Lower lobe of right lung (tissue), 2 donors: ENCODE data around the gene DDX41. TPM values are rescaled to one million over a fixed set of nuclear protein-coding genes. Genes with fewer than 3 reads are reported as not detected.

ENCODE experiments used
- ATAC-seq, 2 donors: fragments of 200-7000 bp; cut with Tn5 transposase; one replicate each; pipeline ENCODE4 v1.9.1; 2020 to 2022; ENCODE audit warnings: mild to moderate bottlenecking in 2 of 2, moderate library complexity in 2 of 2
- DNase-seq: peaks from one replicate; pipeline ENCODE4 v3.0.0-alpha.2; 2020
- H3K27ac ChIP-seq: fragments of 200-600 bp; one replicate; pipeline ENCODE4 v1.8.0; 2022
- H3K27me3 ChIP-seq: fragments of 200-600 bp; one replicate; pipeline ENCODE4 v1.8.0; 2022; ENCODE audit warnings: low read depth
- H3K36me3 ChIP-seq: fragments of 200-600 bp; one replicate; pipeline ENCODE4 v1.8.0; 2022; ENCODE audit warnings: mild to moderate bottlenecking
- H3K4me1 ChIP-seq: fragments of 200-600 bp; one replicate; pipeline ENCODE4 v1.8.0; 2022
- H3K4me3 ChIP-seq: fragments of 200-600 bp; one replicate; pipeline ENCODE4 v1.8.0; 2022; ENCODE audit warnings: mild to moderate bottlenecking
- H3K9me3 ChIP-seq: fragments of 200-600 bp; one replicate; pipeline ENCODE4 v1.8.0; 2022
- CTCF ChIP-seq: fragments of 200-600 bp; IDR thresholded peaks from one replicate; pipeline ENCODE4 v1.8.0; 2022; ENCODE audit warnings: antibody characterized with exemption, mild to moderate bottlenecking
- intact Hi-C: fragments of 100-400 bp; cut with DNase I; formaldehyde crosslinking; loops from one replicate; pipeline ENCODE4 v1.11.0; 2022
- total RNA-seq: library from RNA; stranded (reverse); fragmentation: NEBNext Ultra II Directional; extraction: Animal tissue kit (Norgen Biotek cat#: 25700); gene quantifications from one replicate; pipeline ENCODE4 v1.2.1, GENCODE V29; 2021
- donor health status: DM: no; HTN: yes; CAD: no; lungs with severe emphysema.

Gene DDX41
- total RNA-seq, 1 donor from 2014 or later = 69.4 TPM

DNA sequence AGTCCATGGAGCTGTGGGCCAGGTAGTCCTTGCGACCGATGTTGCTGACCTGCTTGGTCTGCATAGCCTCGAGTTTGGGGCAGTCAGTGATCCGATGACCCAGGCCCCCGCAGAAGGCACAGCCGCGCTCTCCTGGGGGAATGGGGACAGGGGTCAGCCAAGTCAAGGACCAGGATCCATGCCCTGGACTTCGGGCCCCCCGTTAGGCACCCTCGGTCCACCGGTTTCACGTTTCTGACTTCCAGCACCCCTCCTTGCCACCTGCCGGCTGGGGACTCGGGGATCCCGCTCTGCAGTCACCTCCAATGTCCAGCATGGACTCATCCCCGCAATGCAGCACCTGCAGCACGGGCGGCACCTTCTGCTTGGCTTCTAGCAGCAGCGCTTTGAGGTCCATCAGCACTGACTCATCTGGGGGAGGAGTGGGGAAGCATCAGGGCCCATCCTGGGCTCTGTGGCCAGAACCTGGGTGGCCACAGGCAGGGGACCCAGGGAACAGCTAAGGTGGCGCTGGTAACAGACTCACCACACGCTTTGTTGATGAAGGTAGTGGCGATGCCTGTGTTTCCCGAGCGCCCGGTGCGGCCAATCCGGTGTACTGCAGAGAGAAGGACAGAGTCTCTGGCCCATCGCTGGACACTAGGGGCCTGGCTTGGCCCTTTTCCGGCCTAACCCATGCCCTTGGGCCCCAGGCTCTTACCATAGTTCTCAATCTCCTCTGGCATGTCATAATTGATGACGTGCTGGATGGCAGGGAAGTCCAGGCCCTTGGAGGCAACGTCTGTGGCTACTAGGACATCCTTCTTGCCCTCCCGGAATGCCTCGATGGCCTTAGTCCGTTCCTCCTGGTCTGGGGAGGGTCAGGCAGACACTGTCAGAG, 4.7 kb downstream of the DDX41 start:
- intact Hi-C loops = no loop called here

GRCh38 chr5:177511181-177511580, 5.6 kb downstream of the DDX41 start:
- Histone ChIP-seq H3K27me3 (no peaks in the 10 kb centered on the region), H3K4me3 (no peak overlapping the region), H3K9me3 (no peaks in the 10 kb centered on the region), H3K36me3 (peaks cover 57% of the 10 kb centered on the region), H3K4me1 (peaks cover 38% of the 10 kb centered on the region), H3K27ac (peak overlapping the region; percentile 89)
- DNase-seq = no peak
- no peak for ATAC-seq
- no peak for TF ChIP-seq CTCF
- intact Hi-C loops = no loop called here

More for the DNA sequence above, 4.7 kb downstream of the DDX41 start:
- Histone ChIP-seq H3K9me3 (no peaks in the 10 kb centered on the region), H3K27ac (peak overlapping the region; percentile 89), H3K27me3 (no peaks in the 10 kb centered on the region), H3K36me3 (peaks cover 57% of the 10 kb centered on the region), H3K4me3 (no peak overlapping the region), H3K4me1 (peaks cover 36% of the 10 kb centered on the region)
- ATAC-seq (no peak), DNase-seq (no peak)
- no peak for TF ChIP-seq CTCF

DNA sequence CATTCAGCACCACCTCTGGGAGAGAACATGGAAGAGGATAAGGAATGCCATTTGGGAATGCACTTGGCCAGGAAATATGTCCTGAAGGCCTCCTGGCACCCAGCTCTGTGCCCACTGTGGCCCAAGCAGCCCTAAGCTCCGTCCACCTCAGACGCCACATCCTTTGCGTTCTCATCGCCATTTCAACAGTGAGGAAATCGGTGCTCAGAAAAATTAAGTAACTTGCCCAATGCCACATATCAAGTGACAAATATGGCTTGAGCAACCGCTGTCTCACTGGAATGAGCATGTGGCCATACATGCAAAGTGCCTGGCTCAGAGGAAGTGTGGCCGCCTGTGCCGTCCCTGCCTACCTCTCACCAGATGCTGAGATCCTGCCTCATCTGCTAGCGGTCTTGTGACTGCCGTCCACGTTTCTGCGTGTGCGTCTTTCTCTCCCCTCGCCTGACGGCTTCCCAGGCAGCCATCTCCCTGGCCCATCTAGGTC, 6.2 kb downstream of the DDX41 start:
- DNase-seq = peak; percentile 86
- H3K27ac ChIP-seq = peak overlapping the region; percentile 89
- no peaks in the 10 kb centered on the region for H3K27me3 ChIP-seq
- H3K36me3 ChIP-seq = peaks cover 55% of the 10 kb centered on the region
- no peak for TF ChIP-seq CTCF
- ATAC-seq = peak; percentile 53 to 63
- no peaks in the 10 kb centered on the region for H3K9me3 ChIP-seq
- peak overlapping the region; percentile 59 for H3K4me3 ChIP-seq
- H3K4me1 ChIP-seq = peaks cover 32% of the 10 kb centered on the region
- intact Hi-C loops = no loop called here

DNA sequence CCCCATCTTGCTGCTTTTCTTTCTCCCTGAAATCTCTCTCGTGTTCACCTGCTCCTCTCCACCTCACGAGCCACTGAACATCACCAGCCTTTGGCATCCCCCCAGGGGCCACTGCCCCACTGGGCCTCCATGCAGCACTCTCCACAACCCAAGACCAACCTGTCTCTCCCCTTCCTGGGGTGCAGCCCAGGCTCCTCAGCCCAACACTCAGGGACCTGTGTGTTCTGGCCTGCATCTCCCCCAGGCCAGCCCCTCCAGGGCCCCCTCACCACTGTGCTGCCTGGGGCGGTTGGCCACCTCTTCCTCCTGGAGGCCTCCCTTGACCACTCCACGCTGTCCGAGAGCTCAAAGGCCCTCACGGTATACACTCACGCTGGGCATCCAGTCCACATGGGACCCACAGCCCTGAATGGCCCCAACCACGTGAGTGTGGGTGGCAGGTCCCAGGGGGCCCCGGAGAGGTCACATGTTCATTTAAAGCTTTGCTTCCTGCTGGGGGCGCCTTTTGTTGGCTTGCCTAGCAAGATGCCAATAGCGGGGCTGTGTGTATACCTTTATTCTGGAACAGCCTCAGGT, 6.7 kb downstream of the DDX41 start:
- peak overlapping the region; percentile 89 for H3K27ac ChIP-seq
- intact Hi-C loops = no loop called here
- peaks cover 28% of the 10 kb centered on the region for H3K4me1 ChIP-seq
- peaks cover 50% of the 10 kb centered on the region for H3K36me3 ChIP-seq
- no peaks in the 10 kb centered on the region for H3K27me3 ChIP-seq
- TF ChIP-seq CTCF = no peak
- DNase-seq = no peak
- no peaks in the 10 kb centered on the region for H3K9me3 ChIP-seq
- ATAC-seq = peak; percentile 24 to 29
- peak overlapping the region; percentile 59 for H3K4me3 ChIP-seq

DNA sequence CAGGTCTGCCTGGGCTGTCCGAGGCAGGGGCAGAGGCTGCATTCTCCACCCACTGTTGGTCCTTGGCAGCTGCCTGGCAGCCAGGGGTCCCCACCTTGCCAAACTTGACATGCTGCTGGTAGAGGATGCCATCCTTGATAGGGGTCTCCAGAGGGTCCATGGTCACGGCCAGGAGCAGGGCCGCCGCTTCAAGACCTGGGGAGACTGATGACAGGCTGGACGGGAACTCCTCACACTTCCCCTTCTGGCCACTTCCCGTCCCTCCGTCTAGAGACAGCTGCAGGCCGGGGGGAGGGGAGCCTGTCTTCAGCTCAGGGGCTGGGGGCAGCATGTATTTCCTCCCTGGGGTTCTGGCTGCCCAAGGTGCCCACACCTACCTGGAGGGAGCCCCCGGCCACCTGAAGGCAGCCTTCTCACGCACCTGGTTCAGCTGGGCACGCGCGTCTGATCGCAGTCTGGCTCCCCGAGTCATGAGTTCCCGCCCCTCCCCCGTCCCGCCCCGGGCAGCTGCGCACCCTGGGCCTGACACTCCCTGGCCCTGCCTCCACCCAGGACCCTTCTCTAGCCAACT, 7.3 kb downstream of the DDX41 start, which contains the start of gene DOK3:
Gene DOK3 (minus strand): TSS at position 446 of the 571 bp plus-strand sequence. CDS start 286 bp downstream, at position 160.
- Histone ChIP-seq H3K27ac (peak within 1 kb of the TSS; percentile 89), H3K27me3 (no peaks in the 10 kb centered on the region), H3K36me3 (peaks cover 44% of the 10 kb centered on the region), H3K9me3 (no peaks in the 10 kb centered on the region), H3K4me1 (peaks cover 28% of the 10 kb centered on the region), H3K4me3 (peak within 1 kb of the TSS; percentile 59)
- peak; percentile 67 to 68 for ATAC-seq
- peak; percentile 82 for DNase-seq
- TF ChIP-seq CTCF = no peak
- intact Hi-C loops = no loop called here
